ENCODE results near the gene BUB3.

BUB3 gene, protein sequence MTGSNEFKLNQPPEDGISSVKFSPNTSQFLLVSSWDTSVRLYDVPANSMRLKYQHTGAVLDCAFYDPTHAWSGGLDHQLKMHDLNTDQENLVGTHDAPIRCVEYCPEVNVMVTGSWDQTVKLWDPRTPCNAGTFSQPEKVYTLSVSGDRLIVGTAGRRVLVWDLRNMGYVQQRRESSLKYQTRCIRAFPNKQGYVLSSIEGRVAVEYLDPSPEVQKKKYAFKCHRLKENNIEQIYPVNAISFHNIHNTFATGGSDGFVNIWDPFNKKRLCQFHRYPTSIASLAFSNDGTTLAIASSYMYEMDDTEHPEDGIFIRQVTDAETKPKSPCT

GRCh38 chr10:123154092-123154710 lies at the start of gene BUB3:
TSS of gene BUB3 (plus strand) at chr10:123154402. CDS start at chr10:123154918, 516 bp downstream.
- FAIRE-seq: peak; percentile 99

DNA sequence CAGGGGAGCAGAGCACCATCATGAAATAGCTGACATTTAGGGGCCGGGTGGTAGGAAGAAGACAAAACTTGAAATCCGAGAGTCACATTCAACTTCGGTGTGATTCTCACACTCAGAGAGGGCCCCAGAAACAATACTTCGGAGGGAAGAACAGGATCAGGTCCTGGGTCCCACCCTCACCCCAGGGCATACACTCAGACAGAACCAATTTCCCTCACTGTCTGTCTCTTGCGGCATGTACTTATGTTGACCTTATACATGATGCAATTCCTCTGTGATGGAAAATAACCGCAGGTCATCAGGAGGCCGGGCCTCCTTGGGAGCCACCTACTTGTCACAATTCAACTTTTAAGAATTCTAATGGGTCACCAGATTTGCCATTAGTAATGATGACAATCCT lies 44.7 kb upstream of the BUB3 start:
- no peak for FAIRE-seq

- no peak for FAIRE-seq
Observed at GRCh38 chr10:123117644-123118417, 36.4 kb upstream of the BUB3 start.

DNA sequence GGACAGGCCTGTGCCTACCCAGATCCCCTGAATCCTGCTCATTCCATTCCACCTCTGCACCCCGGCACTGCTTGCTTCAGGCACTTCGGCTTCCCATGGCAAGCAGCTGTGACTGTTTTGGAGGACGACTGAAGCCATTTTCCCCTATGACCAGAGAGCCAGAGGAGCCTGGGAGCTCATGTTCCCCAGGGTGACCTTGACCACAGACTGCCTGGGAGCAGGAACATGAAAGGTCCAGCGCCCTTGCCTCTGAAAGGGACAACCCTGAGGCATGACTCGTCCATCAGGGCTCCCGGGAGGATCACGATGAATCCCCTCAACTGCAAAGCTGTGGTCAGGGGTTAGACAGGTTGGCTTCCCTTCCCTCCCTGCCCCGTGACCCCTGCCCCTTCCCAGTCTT lies 35.1 kb upstream of the BUB3 start:
- FAIRE-seq: no peak

GRCh38 chr10:123126246-123126645 lies 28.0 kb upstream of the BUB3 start:
- FAIRE-seq: no peak

- no peak for FAIRE-seq
Observed at GRCh38 chr10:123129618-123130271, 24.5 kb upstream of the BUB3 start.

- peak; percentile 73 for FAIRE-seq
Observed at GRCh38 chr10:123132576-123133477, 21.4 kb upstream of the BUB3 start.

DNA sequence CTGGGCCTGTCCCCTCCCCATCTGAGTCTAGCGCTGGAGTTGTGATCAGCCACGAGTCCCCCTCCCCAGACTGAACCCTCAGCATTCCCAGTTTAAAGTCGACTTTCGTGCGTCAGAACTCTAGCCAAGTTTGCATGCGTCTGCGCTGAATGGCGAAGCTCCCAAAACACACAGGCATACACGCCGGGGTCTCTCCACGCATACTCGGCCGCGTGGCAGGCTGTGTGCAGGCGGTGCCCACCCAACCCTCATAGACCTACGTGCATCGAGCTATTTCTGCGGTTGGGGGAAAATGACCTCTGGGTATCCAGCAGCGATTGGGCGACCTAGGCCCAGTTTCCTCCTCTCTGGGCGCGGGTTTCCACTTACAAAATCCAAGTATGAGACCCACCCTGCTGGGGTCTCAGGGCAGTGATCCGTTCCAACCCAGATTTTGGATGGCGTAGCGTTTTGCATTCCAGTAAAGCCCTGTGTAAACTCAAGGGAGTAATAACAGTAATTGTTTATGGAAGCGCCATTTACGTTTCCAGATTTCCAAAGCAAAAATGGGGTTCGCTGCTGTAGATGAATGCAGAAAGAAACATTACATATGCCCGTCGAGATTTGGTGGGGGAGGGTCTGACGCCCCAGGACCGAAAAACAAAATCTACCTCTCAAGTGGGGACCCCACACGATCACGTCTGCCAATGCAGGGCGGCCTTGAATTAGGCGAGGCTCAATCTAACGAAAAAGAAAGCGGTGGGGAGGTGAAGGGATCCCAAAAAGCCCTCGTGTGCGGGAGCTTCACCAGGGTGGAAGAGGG lies 20.5 kb upstream of the BUB3 start:
- FAIRE-seq: no peak

- FAIRE-seq: no peak
Observed at GRCh38 chr10:123134343-123134914, 19.8 kb upstream of the BUB3 start.

- no peak for FAIRE-seq
Observed at GRCh38 chr10:123134915-123135414, 19.2 kb upstream of the BUB3 start.

GRCh38 chr10:123135415-123136141 lies 18.6 kb upstream of the BUB3 start, which contains the start of gene HMX3:
TSS of gene HMX3 (plus strand) at chr10:123135970. CDS start at chr10:123136051, 81 bp downstream.
- FAIRE-seq: no peak

GRCh38 chr10:123136221-123136805 lies 17.9 kb upstream of the BUB3 start:
- no peak for FAIRE-seq

- FAIRE-seq: no peak
Observed at GRCh38 chr10:123136806-123137642, 17.2 kb upstream of the BUB3 start.

DNA sequence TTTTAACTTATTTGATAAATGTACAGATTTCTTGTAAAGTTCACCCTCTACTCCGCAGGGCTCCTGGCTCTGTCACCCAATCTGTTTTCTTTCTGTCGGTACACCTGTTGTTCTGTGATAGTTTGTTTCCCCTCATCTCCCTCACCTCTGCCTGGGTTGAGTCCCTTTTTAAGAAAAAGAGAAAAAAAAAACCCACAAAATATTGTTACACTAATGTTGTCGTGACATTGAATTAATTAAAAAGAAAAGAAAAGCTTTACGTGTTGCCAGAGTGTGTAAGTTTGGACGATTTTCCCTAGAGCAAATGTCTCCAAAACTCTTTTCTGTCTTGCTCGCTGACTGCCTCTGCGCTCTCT lies 15.1 kb upstream of the BUB3 start:
- no peak for FAIRE-seq

DNA sequence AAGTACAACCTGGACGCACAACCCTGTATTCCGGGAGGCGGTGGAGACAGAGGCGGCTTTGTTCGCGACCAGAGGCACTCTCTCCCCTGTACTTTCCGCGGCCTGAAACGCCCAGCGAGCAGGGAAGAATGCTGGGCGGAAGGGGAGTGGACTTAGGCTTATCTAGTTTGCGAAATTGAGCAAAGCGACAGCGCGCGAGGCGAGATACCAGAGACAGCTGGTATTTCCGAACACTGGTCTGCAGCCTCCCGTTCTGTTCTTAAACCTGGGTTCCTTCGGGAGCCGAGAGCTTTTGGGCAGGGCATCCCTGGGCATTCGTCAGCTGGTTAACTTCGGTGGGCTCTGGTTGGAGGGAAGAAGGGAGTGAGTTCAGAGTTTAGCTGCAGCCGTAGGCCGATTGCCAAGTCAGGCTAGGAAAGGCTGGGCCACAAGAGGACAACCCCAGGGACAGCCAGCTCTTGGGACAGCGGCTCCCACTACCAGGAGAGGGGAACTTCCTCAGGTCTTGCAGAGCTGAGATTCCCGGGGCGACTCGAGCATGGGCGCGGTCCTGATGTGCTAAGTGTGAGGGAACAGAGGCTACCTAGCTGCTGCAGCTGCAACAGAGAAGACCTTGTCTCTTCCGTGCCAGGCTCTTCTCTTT lies 14.6 kb upstream of the BUB3 start:
- FAIRE-seq: no peak

DNA sequence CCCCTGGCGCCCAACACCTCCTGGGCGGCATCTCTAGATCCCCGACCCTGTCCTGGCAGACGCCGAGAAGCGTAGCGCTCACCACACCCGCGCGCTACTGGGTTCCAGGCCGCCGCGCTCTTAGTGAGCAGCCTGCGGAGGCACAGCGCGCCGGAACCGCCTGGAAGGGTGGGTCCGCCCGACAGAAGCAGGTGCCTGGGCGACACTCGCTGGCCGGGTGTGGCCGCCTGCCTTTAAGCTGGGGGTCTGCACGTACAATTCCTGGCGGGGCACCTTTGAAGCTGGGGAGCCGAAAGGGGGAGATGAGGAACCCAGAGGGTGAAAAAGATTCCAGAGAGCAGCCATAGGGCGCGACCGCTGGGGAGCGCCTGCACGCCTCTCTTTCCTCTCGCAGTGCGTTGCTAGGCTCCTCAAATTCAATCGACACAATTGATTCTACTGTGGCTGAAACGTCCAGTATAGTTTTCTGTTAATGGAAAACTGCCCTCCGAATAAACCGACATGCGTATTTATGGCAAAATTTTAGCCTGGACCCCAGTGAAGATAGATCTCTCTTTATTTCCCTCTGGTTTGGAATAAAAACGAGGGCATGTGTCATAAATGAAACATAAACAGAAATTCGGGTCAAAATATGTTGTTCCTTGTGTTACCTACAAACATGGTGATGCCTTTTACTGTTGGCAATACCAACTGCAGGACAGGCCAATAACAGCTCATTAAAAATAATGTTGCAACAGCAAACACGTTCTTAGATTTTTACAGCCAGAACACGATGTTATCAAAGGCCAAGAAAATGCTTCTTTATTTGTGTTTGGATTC lies 13.8 kb upstream of the BUB3 start:
- FAIRE-seq: no peak

DNA sequence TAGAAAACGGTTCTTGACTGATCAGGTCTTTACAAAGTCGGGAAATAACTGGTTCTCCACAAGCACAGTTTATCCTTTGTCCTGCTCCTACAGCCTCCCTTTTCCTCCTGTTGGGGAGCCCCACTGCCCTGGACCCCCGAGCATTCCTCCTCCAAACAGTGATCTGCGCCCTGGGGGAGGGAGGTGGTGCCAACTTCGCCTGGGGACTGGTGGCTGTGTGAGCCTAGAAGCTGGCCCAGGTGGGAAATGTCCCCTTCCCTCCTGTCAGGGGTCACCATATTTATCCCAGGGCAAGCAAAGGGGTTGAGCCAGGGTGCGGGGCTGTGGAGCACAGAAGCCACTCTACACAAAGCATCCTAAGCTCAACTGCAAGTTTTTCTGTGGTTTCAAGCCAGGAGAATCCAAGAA lies 13.2 kb upstream of the BUB3 start:
- no peak for FAIRE-seq
